Activated CD4-positive, CD25-positive, alpha-beta regulatory T cell treated with anti-CD3 and anti-CD28 coated beads, Interleukin-2, amount 50 U/mL, for 72 hours (primary cell): ENCODE data around the gene GALNT14.

Experiments
- DNase-seq: peaks from one replicate; pipeline ENCODE4 v3.0.0; 2021

The GALNT14 gene

GRCh38 chr2:30877833-30878232 is 260.4 kb downstream of the GALNT14 start:
- no peak for DNase-seq

GRCh38 chr2:30872797-30873196 is 265.4 kb downstream of the GALNT14 start:
- DNase-seq = no peak

- DNase-seq = no peak
Observed at GRCh38 chr2:30871980-30872789, 266.1 kb downstream of the GALNT14 start.

GRCh38 chr2:30871440-30871839 is 266.8 kb downstream of the GALNT14 start:
- no peak for DNase-seq

- no peak for DNase-seq
Observed at GRCh38 chr2:30869988-30870387, 268.3 kb downstream of the GALNT14 start.

GRCh38 chr2:30867385-30867784 is 270.9 kb downstream of the GALNT14 start:
- DNase-seq = no peak

- no peak for DNase-seq
Observed at GRCh38 chr2:30866974-30867373, 271.3 kb downstream of the GALNT14 start.

- no peak for DNase-seq
Observed at GRCh38 chr2:30865892-30866681, 272.2 kb downstream of the GALNT14 start.

- DNase-seq = no peak
Observed at GRCh38 chr2:30865243-30865642, 273.0 kb downstream of the GALNT14 start.

GRCh38 chr2:30862054-30862651 is 276.1 kb downstream of the GALNT14 start:
- DNase-seq = no peak

- DNase-seq = no peak
Observed at GRCh38 chr2:30860726-30861125, 277.5 kb downstream of the GALNT14 start.
